Fibroblast of lung (primary cell): Measurements from ENCODE around the gene CCL4L2.
"Not testable (repeated sequence)": the region's sequence is repeated elsewhere in the genome, so short reads cannot be mapped to it uniquely, and the experiment has no call there.

Experiments used
- CTCF ChIP-seq, 2 donors: IDR thresholded peaks in 1 of 2; conservative IDR thresholded peaks in 1 of 2; 1 replicate in 1 of 2; 2 replicates in 1 of 2; pipeline ENCODE4 v1.5.1; 2011 to 2012; ENCODE audit warnings: low read length in 2 of 2, control low read depth in 1 of 2, inconsistent platforms in 1 of 2, low read depth in 1 of 2, mild to moderate bottlenecking in 1 of 2
- EZH2 ChIP-seq: IDR thresholded peaks from 2 replicates; pipeline ENCODE4 v1.5.1; 2012; ENCODE audit warnings: low read length, control low read depth, mild to moderate bottlenecking; ENCODE audit errors: missing control alignments

- not testable (repeated sequence) for TF ChIP-seq CTCF (conservative IDR thresholded peaks at IDR 0.05 in 1 of 2, IDR thresholded peaks at IDR 0.05 in 1 of 2; ENCODE audit: low read depth in 1 of 2, low read length in 2 of 2); EZH2
These were observed at the start of gene CCL4L2 for GRCh38 chr17:36210439-36211211.
